ENCODE measurements around the gene NKX6-1.

GRCh38 chr4:84495794-84496261 lies 3.3 kb downstream of the NKX6-1 start:
- TF ChIP-seq CTCF (IDR thresholded peaks at IDR 0.05; ENCODE audit: low read depth, low read length, poor library complexity, severe bottlenecking) = no peak
- TF ChIP-seq EZH2phosphoT487 (IDR thresholded peaks at IDR 0.05; ENCODE audit: borderline replicate concordance, low read length) = no peak
